HG02852 (cell line): ENCODE data around the gene OPHN1.
"Not testable (repeated sequence)": the region's sequence is repeated elsewhere in the genome, so short reads cannot be mapped to it uniquely, and the experiment has no call there.

Experiments
- ATAC-seq: cut with Tn5 transposase; IDR thresholded peaks from one replicate; pipeline ENCODE4 v1.9.1; 2021; ENCODE audit warnings: mild to moderate bottlenecking, moderate library complexity; ENCODE audit not compliant: unreplicated experiment

OPHN1 gene

DNA sequence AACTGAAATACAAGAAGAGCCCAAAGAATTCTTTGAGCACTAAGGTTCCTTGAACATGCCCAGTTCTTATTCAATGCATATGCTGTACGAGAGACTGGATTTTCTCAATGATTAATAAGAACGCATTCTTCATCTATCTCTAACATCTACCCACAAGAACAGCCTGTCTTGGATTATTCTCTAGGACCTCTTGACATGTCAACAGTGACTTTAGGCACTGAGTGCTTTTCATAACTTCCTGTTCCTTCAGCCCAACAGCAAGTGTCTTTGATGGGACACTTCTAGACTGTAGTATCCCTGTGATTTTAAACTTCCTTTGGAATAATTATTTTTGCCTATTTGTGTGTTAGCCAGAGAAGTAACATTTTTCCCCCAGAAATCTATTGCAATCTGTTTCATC lies 69.3 kb downstream of the OPHN1 start:
- ATAC-seq, result no peak

GRCh38 chrX:68358679-68359078 lies 74.6 kb downstream of the OPHN1 start:
- ATAC-seq, result no peak

DNA sequence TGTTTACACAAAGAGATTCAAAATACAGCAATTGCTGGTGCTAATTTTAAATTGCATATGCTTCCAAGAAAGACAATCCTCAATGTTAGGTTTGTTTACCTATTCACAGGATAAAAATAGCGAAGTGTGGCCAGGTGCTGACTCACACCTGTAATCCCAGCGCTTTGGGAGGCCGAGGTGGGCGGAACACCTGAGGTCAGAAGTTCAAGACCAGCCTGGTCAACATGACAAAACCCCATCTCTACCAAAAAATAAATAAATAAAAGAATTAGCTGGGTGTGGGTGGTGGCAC lies 77.7 kb downstream of the OPHN1 start:
- no peak for ATAC-seq

- ATAC-seq, result no peak
Measured at GRCh38 chrX:68354879-68355628, 78.2 kb downstream of the OPHN1 start.

DNA sequence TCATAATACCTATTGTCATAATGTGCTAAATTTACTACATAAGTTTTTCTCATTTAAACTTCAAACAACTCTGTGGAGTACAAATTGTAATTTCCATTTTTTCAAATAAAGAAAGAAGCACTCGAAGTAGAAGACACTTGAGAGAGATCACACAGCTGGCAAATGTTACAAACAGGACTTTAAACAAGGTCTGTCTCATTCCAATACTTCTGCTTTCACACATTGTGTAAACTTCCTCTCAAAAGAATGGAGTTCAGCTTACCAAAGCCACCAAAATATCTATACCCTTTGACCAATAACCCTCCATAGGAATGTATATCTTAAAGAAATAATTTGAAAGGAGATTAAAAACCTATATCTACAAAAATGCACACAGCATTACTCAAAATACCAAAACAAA lies 88.3 kb downstream of the OPHN1 start:
- ATAC-seq, result no peak

DNA sequence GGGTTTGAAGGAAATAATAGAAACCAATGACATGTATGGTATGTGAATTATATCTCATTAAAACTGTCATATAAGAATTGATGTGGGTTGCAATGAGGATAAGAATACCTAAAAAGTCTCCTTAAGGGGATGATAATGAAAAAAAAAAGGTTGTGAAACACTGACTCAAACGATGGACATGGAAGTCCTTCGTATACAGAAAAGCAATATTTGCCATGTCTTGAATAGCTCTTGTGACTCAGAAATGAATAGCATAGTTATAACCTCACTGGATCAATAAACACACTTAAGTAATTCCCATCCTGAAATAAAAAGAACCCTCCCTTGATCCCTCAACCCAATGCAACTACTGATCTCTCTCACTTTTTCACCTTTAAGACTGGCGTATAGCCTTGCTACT lies 89.7 kb downstream of the OPHN1 start:
- no peak for ATAC-seq

- ATAC-seq, result no peak
Measured at GRCh38 chrX:68332201-68332731, 101.0 kb downstream of the OPHN1 start.

GRCh38 chrX:68326841-68327240 lies 106.5 kb downstream of the OPHN1 start:
- ATAC-seq, result not testable (repeated sequence)

- ATAC-seq, result no peak
Measured at GRCh38 chrX:68307769-68308168, 125.5 kb downstream of the OPHN1 start.

GRCh38 chrX:68304602-68305001 lies 128.7 kb downstream of the OPHN1 start:
- no peak for ATAC-seq

GRCh38 chrX:68299898-68300297 lies 133.4 kb downstream of the OPHN1 start:
- ATAC-seq, result no peak

GRCh38 chrX:68292471-68292870 lies 140.8 kb downstream of the OPHN1 start:
- ATAC-seq, result no peak

DNA sequence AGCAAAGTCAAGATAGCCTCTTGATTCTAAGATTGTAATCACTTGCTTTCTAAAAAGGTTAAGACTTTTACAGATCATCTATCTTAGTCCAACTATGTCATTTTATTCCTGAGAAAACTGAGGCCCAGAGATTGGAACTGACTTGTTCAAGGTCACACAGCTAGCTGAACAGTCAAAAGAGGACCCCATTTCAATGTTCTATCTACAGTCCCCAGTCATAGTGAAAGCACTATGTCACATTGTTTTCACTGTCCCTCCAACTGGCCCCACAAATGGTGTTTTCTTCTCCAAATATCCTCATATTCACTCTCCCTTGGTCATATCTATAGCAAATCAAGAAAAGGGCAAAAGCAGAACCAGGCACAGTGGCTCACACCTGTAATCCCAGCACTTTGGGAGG lies 145.2 kb downstream of the OPHN1 start:
- no peak for ATAC-seq

- no peak for ATAC-seq
Measured at GRCh38 chrX:68287419-68287818, 145.9 kb downstream of the OPHN1 start.

- no peak for ATAC-seq
Measured at GRCh38 chrX:68286980-68287379, 146.3 kb downstream of the OPHN1 start.

DNA sequence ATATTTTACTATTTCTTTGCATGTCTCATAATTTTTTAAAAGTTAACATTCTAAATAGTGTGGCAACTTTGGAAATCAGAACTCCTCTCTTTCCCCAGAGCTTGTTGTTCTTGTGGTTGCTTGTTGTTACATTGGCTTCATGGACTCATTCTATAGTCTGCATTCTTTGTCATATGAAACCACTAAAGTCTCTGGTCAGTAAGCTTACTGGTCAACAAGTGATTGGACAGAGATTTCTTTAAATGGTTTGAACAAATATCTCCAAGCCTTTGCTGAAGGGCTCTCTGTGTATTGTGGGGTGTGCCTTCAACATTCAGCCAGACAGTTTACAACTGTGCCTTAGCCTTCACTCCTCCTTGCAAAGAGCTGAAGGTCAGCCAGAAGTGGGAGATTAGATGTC lies 147.2 kb downstream of the OPHN1 start:
- ATAC-seq, result no peak

DNA sequence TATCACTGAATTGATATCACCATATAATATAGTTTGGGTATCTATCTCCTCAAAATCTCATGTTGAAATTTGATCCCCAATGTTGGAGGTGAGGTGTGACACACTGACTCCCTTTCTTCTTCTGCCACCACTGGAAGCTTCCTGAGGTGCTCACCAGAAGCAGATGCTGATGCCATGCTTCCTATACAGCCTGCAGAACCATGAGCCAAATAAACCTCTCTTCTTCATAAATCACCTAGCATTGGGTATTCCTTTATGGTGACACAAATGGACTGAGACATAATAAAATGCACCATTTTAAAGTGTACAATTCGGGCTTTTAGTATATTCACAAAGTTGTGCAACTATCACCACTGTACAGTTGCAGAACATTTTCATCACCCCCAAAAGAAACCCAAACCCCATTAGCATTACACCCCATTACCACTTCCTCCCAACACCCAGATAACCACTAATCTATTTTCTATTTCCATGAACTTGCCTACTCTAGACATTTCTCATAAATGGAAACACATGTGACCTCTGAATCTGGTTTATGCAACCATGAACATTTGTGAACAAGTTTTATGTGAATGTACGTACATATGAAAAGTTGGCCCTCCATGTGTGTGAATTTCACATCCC lies 148.9 kb downstream of the OPHN1 start:
- no peak for ATAC-seq

GRCh38 chrX:68273887-68274286 lies 159.4 kb downstream of the OPHN1 start:
- ATAC-seq, result no peak

DNA sequence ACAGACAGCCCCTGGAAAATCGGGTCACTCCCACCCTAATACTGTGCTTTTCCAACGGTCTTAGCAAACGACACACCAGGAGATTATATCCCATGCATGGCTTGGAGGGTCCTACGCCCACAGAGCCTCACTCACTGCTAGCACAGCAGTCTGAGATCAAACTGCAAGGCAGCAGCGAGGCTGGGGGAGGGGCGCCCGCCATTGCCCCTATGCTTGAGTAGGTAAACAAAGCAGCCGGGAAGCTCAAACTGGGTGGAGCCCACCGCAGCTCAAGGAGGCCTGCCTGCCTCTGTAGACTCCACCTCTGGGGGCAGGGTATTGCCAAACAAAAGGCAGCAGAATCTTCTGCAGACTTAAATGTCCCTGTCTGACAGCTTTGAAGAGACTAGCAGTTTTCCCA lies 168.5 kb downstream of the OPHN1 start:
- not testable (repeated sequence) for ATAC-seq

DNA sequence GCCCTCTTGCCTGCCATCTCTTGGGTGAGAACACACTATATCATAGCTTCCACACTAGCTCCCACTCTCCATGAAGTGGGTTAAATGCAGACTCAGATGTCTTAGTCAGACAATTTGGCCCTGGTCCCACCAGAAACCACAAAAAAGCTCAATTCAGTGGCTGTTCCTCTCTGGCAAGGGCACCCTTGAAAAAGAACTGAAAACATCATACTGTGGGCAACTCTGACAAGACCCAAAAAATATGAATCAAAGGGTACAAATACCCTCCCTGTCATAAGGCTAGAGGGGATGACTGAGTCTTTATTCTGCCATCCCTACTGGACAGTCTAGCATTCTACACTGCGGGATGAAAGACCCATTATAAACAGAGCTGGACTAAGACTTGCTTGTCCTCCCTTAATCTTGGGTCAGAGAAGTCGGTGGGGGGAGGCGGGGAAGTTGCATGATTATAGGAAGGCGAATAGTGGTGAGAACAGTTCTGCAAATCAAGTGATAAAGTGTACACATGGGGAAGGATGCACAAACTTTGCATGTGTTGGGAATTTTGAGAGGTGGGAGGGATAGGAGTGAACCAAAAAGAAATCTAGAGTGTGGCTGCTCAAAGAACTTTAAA lies 172.1 kb downstream of the OPHN1 start:
- ATAC-seq, result no peak

DNA sequence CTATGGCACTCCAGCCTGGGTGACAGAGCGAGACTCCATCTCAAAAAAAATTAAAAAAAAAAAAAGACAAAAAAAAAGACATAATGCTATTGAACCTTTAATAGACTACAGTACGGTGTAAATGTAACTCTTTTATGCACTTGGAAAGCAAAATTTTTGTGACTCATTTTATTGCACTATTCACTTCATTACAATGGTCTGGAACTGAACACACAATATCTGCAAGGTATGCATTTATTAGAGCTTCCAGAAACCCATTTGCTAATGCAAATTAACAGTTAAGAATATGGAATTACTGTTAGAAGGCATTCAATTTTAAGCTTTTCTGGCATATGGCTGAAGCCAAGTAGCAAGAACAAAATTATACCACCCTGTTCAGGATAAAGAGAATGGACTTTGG lies 176.3 kb downstream of the OPHN1 start:
- ATAC-seq, result no peak
